ENCODE measurements around the gene OR10Z1. TPM values are rescaled to one million over a fixed set of nuclear protein-coding genes. Genes with fewer than 3 reads are reported as not detected.

OR10Z1 gene
- total RNA-seq, 1 experiment from 2014 or later = not detected

DNA sequence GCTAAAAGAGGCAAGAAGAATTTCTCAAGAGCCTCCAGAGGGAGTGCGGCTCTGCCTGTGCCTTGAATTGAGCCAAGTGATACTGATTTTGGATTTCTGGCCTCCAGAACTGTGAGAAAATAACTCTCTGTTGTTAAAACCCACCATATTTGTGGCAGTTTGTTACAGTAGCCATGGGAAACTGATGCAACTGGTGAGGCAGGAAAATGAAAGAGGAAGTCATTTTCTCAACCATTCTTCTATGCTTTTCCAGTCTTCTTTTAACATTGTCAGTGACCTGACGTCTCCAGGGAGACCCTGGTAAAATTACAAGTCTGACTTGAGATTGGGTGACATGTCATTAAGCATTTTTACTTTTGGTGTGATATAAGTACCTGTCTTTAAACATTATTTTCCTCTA is 40.5 kb upstream of the OR10Z1 start:
- Histone ChIP-seq H3K27me3 (replicated peaks; ENCODE audit: control insufficient read depth, insufficient read depth, low read length) (no peaks in the 10 kb centered on the region), H3K36me3 (ENCODE audit: control insufficient read depth, insufficient read depth, low read length) (no peaks in the 10 kb centered on the region), H3K9me3 (no peaks in the 10 kb centered on the region), H3K4me1 (no peaks in the 10 kb centered on the region), H3K4me3 (ENCODE audit: low read depth, low read length) (no peak overlapping the region)
- BruUV-seq (replicated peaks) = no TSS peak
- Mint-ChIP-seq H3K27ac (ENCODE audit: unreplicated experiment) (no peak overlapping the region), H3K36me3 (ENCODE audit: insufficient read depth, unreplicated experiment) (no peaks in the 10 kb centered on the region), H3K27me3 (ENCODE audit: insufficient read depth, unreplicated experiment) (no peaks in the 10 kb centered on the region), H3K9me3 (ENCODE audit: unreplicated experiment) (no peaks in the 10 kb centered on the region), H3K4me1 (ENCODE audit: low read depth, unreplicated experiment) (no peaks in the 10 kb centered on the region), H3K4me3 (ENCODE audit: unreplicated experiment) (no peak overlapping the region)
- TF ChIP-seq CTCF (IDR thresholded peaks at IDR 0.05; ENCODE audit: insufficient read depth in 1 of 2, low read depth in 1 of 2, low read length in 1 of 2, severe bottlenecking in 1 of 2, unreplicated experiment in 1 of 2) = no peak
- intact Hi-C loops (cut with micrococcal nuclease; ENCODE audit: unreplicated experiment) = no loop called here
- ChIA-PET POLR2A (no interaction called here), CTCF (no interaction called here)
- no peak for DNase-seq

DNA sequence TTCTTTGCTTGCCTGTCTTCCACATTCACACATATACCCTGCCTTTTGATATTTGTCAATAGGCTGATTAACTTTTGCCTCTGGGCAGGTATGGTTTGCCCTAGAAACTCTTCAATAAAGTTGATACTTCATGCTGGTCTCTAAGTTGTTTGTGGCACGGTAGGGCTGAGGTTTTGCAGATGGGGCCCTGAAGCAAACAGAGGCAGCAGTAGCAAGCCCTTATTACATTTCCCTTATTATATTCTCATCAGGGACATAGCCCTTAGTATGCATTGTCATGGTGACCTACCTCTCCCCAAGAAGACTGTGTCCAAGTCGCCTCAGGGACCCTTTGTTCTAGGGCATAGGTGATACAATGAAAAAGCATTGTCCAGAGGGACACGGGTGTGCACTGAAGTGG is 34.6 kb upstream of the OR10Z1 start, which contains the start of gene OR6P1:
OR6P1 (minus strand) TSS at position 101 of the 400 bp plus-strand sequence. CDS start 6,976 bp downstream, outside the sequence.
- no peak within 1 kb of the TSS for H3K27ac Mint-ChIP-seq (ENCODE audit: unreplicated experiment)

DNA sequence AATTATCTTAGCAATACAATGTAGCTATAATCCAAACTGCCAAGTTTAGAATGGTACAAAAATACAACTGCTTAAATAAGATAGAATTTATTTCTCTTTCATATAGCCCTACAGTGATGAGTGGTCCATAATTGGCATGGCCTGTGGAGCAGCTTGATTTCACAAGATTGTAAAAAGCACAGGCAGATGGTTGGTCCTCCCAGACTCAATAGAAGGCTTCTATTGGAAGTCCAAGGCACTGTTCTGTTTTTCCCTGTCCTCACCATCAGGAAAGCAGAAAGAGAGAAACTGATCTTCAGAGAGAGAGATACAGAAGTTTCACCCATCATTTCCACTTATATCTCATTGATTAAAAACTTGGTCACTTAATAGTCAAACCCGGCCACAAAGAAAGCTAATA is 32.8 kb upstream of the OR10Z1 start:
- ChIA-PET POLR2A (no interaction called here), CTCF (no interaction called here)
- Histone ChIP-seq H3K36me3 (ENCODE audit: control insufficient read depth, insufficient read depth, low read length) (no peaks in the 10 kb centered on the region), H3K9me3 (no peaks in the 10 kb centered on the region), H3K27me3 (replicated peaks; ENCODE audit: control insufficient read depth, insufficient read depth, low read length) (no peaks in the 10 kb centered on the region), H3K4me3 (ENCODE audit: low read depth, low read length) (no peak overlapping the region), H3K4me1 (no peaks in the 10 kb centered on the region)
- Mint-ChIP-seq H3K9me3 (ENCODE audit: unreplicated experiment) (no peaks in the 10 kb centered on the region), H3K4me1 (ENCODE audit: low read depth, unreplicated experiment) (no peaks in the 10 kb centered on the region), H3K27me3 (ENCODE audit: insufficient read depth, unreplicated experiment) (peaks cover 4% of the 10 kb centered on the region), H3K27ac (ENCODE audit: unreplicated experiment) (no peak overlapping the region), H3K4me3 (ENCODE audit: unreplicated experiment) (no peak overlapping the region), H3K36me3 (ENCODE audit: insufficient read depth, unreplicated experiment) (no peaks in the 10 kb centered on the region)
- DNase-seq = no peak
- no TSS peak for BruUV-seq (replicated peaks)
- intact Hi-C loops (cut with micrococcal nuclease; ENCODE audit: unreplicated experiment) = no loop called here
- TF ChIP-seq CTCF (IDR thresholded peaks at IDR 0.05; ENCODE audit: insufficient read depth in 1 of 2, low read depth in 1 of 2, low read length in 1 of 2, severe bottlenecking in 1 of 2, unreplicated experiment in 1 of 2) = no peak

More for the DNA sequence above, 34.6 kb upstream of the OR10Z1 start, which contains the start of gene OR6P1:
- H3K4me3 Mint-ChIP-seq (ENCODE audit: unreplicated experiment) = no peak within 1 kb of the TSS
- Histone ChIP-seq H3K4me3 (ENCODE audit: low read depth, low read length) (no peak within 1 kb of the TSS), H3K4me1 (no peaks in the 10 kb centered on the region), H3K36me3 (ENCODE audit: control insufficient read depth, insufficient read depth, low read length) (no peaks in the 10 kb centered on the region), H3K9me3 (no peaks in the 10 kb centered on the region), H3K27me3 (replicated peaks; ENCODE audit: control insufficient read depth, insufficient read depth, low read length) (no peaks in the 10 kb centered on the region)
- no peaks in the 10 kb centered on the region for H3K9me3 Mint-ChIP-seq (ENCODE audit: unreplicated experiment)
- TF ChIP-seq CTCF (IDR thresholded peaks at IDR 0.05; ENCODE audit: insufficient read depth in 1 of 2, low read depth in 1 of 2, low read length in 1 of 2, severe bottlenecking in 1 of 2, unreplicated experiment in 1 of 2) = no peak
- BruUV-seq (replicated peaks) = no TSS peak
- peaks cover 4% of the 10 kb centered on the region for H3K27me3 Mint-ChIP-seq (ENCODE audit: insufficient read depth, unreplicated experiment)
- ChIA-PET CTCF (no interaction called here), POLR2A (no interaction called here)
- intact Hi-C loops (cut with micrococcal nuclease; ENCODE audit: unreplicated experiment) = no loop called here
- H3K4me1 Mint-ChIP-seq (ENCODE audit: low read depth, unreplicated experiment) = no peaks in the 10 kb centered on the region
- no peaks in the 10 kb centered on the region for H3K36me3 Mint-ChIP-seq (ENCODE audit: insufficient read depth, unreplicated experiment)
- no peak for DNase-seq

All from Caco-2 (cell line).